Stimulated activated CD8-positive, alpha-beta memory T cell treated with anti-CD3 and anti-CD28 coated beads, Interleukin-15, amount 100 ng/mL, for 4 hours (primary cell): ENCODE results near the gene ZSWIM6.

ENCODE experiments used
- DNase-seq, 2 donors: peaks; one replicate each; pipeline ENCODE4 v3.0.0-alpha.2; 2020; ENCODE audit warnings: low read depth in 2 of 2

ZSWIM6 gene

DNA sequence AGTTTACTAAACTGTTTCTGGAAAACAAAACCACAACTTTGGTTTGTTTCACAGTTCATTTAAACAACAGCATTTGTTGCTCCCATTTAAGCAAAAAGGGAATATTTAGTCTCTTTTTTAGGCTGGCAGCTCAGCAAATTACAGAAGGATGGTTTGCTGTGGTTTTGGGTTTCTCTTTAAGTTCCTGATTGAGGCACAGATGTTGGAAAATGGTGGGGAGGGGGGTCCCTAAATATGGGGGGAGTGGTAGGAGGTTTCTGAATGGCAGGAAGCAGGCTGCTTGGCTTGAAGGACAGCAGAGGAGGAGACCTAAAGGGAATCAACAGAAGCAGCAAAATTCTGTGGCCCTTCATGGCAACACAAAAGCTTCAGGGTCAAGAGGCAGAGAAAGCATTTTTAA is 263.4 kb downstream of the ZSWIM6 start:
- no peak for DNase-seq
